Aorta (tissue), 5 donors: ENCODE measurements around the gene B3GALT4. TPM values are rescaled to one million over a fixed set of nuclear protein-coding genes. Genes with fewer than 3 reads are reported as not detected.

Experiments used
- ATAC-seq: fragments of 200-7000 bp; cut with Tn5 transposase; one replicate; pipeline ENCODE4 v1.9.1; 2022; ENCODE audit warnings: moderate library complexity; ENCODE audit not compliant: low FRiP score
- DNase-seq, 2 donors: peaks; one replicate each; pipeline ENCODE4 v3.0.0-alpha.2; 2020
- H3K27ac ChIP-seq, 2 donors: one replicate each; pipeline ENCODE4 v1.5.1; 2013; ENCODE audit warnings: low read length in 2 of 2, mild to moderate bottlenecking in 2 of 2, moderate library complexity in 2 of 2, control low read depth in 1 of 2, inconsistent platforms in 1 of 2, low read depth in 1 of 2
- H3K27me3 ChIP-seq, 2 donors: one replicate each; pipeline ENCODE4 v1.6.1; 2013; ENCODE audit warnings: control low read depth in 1 of 2, low read length in 1 of 2, mild to moderate bottlenecking in 1 of 2, moderate library complexity in 1 of 2; ENCODE audit not compliant: insufficient read depth in 2 of 2, control insufficient read depth in 1 of 2
- H3K36me3 ChIP-seq, 2 donors: one replicate each; pipeline ENCODE4 v1.6.1; 2013; ENCODE audit warnings: control low read depth in 1 of 2, low read length in 1 of 2, mild to moderate bottlenecking in 1 of 2; ENCODE audit not compliant: insufficient read depth in 2 of 2, control insufficient read depth in 1 of 2
- H3K4me1 ChIP-seq, 2 donors: one replicate each; pipeline ENCODE4 v1.6.1; 2013; ENCODE audit warnings: low read length in 2 of 2, control low read depth in 1 of 2, mild to moderate bottlenecking in 1 of 2, moderate library complexity in 1 of 2; ENCODE audit not compliant: insufficient read depth in 2 of 2, control insufficient read depth in 1 of 2
- H3K4me3 ChIP-seq, 2 donors: one replicate each; pipeline ENCODE4 v1.5.1; 2013; ENCODE audit warnings: low read length in 2 of 2, control low read depth in 1 of 2, mild to moderate bottlenecking in 1 of 2
- H3K9me3 ChIP-seq: one replicate; pipeline ENCODE4 v1.6.1; 2013; ENCODE audit warnings: mild to moderate bottlenecking, low read length; ENCODE audit not compliant: control insufficient read depth
- WGBS, 2 donors: extraction: QIAGEN DNeasy Blood & Tissue Kit; methylation state at CpG; one replicate each; pipeline ENCODE4 v1.1.7; 2013; 5-methylcytosine and 5-hydroxymethylcytosine counted together
- intact Hi-C, 2 donors: fragments of 100-400 bp; cut with DNase I; formaldehyde crosslinking; loops; one replicate each; pipeline versions ENCODE4 v1.14.2 to v1.15.0; 2022
- microRNA-seq, 2 donors: library from miRNA; unstranded; fragments of <30 nt; microRNA quantifications; one replicate each; pipeline ENCODE4 v1.2.0, GENCODE V29; 2020
- polyA plus RNA-seq, 2 donors: library from polyadenylated mRNA; stranded (reverse); fragments of 200-250 nt; gene quantifications; one replicate each; pipeline ENCODE4 v1.2.3, GENCODE V29; 2013
- total RNA-seq, 2 donors: library from RNA; stranded (reverse); fragmentation: NEBNext Ultra II Directional; extraction: Animal tissue kit (Norgen Biotek cat#: 25700); gene quantifications; one replicate each; pipeline ENCODE4 v1.2.1, GENCODE V29; 2021
- donor health status: healthy with polysubstance abuse.
- donor health status: Bipolar disorder and iron deficiency.
- donor health status: DM: no; HTN: no; CAD: no.
- donor health status: DM: no; HTN: no; CAD: no.
- donor health status: DM: yes; HTN: yes; CAD: no.

B3GALT4 gene
- total and polyA plus RNA-seq, 4 donors: 8.3 to 17.0 (median 13.5) TPM

DNA sequence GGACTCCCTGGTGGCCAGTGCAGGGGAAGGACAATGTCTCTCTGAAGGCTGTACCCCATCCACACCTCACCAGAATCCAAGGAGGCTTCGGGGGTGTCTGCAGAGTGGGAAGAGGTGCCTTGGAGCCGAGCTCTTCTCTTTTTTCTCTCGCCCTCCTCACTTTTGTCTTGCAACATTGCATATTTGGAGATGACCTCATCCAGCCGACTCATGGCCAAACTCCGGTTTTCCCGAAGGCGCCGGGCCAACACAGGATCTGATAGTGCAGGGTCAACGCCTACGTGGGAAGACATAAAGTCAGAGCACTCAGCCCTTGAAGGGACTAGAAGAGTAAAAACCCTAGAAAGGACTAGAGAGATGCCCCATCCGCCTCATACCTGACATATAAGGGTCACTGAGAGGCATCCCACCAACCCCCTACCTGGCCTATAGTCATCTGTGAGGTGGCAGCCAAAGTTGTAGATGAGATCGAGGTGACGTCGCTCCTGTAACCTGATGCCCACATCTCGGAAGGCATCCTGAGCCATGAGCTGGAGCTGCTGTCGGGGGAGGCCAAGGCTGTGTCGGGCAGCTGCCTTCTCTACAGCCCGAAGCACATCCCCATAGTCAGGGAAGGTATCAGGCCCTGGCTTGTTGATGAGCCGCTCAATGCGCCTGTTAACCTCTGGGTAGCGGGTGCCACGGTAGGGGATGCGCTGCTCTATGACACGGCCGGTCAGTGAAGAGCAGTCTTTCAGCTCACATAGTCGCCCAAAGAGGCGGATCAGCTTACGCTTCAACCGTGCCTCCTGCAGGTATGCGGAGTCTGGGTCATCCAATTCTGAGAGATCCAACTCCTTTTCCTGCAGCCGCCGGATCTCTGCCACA, 43.6 kb downstream of the B3GALT4 start:
- intact Hi-C loops: loop anchor here in 1 of 2 donors (2.0 kb wide), 1 partner anchor 96 kb away; no protein-coding TSS in a partner anchor
- peak; percentile 89 to 91 for DNase-seq
- Histone ChIP-seq H3K27ac (peak overlapping the region; percentile 16 to 28), H3K36me3 (peaks cover 0 to 2% of the 10 kb centered on the region in 2 donors), H3K4me3 (no peak overlapping the region), H3K9me3 (no peaks in the 10 kb centered on the region), H3K27me3 (no peaks in the 10 kb centered on the region), H3K4me1 (peaks cover 0 to 4% of the 10 kb centered on the region in 2 donors)
- ATAC-seq: no peak
- 58 to 62% methylated on average over 32 of the region's 32 CpGs for WGBS, 2 donors

DNA sequence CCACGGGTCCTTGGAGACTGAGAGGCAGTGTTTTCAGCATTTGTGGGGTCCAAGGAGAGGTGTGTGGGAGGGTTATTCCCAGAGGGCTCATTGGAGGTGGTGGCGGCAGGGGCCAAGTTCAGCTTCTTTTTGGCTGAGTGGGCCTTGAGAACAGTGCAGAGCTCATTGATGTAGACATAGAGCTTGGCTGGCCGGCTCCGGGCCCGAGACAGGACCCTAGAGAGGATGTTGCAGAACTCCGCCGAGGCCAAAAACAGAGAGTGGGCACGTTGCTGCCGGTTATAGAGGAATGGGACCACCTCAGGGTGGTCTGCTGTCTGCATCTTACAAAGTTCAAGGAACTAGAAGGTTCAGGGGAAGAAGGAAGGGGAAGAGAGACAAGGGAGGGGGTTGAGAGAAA, 44.3 kb downstream of the B3GALT4 start:
- no peak overlapping the region for H3K27ac ChIP-seq
- intact Hi-C loops: loop anchor here in 1 of 2 donors (2.0 kb wide), 1 partner anchor 96 kb away; no protein-coding TSS in a partner anchor

DNA sequence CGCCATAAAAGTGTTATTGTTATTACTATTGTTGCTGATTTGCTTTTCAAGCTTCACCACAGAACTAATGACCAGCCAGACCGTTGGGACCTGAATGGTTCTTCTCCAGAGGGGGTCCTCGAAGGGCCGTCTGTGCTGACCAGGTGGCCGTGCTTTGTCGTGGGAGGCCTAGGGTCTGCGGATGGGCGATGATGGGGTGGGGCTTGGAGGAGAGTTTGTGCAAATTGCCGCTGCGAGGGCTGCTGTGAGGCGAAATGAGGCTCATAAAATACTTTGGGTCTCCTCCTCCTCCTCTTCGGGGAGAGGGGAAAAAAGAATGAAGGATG, 46.7 kb downstream of the B3GALT4 start:
- Histone ChIP-seq H3K4me3 (peak overlapping the region; percentile 43 to 48), H3K36me3 (peaks cover 0 to 2% of the 10 kb centered on the region in 2 donors), H3K27ac (peak overlapping the region in 1 of 2 donors; percentile 41), H3K9me3 (no peaks in the 10 kb centered on the region), H3K4me1 (peaks cover 0 to 4% of the 10 kb centered on the region in 2 donors), H3K27me3 (no peaks in the 10 kb centered on the region)
- DNase-seq (no peak), ATAC-seq (no peak)
- WGBS, 2 donors: 2 to 3% methylated on average over 12 of the region's 12 CpGs
- intact Hi-C loops: no loop called here

More for the DNA sequence above, 44.3 kb downstream of the B3GALT4 start:
- Histone ChIP-seq H3K4me1 (peaks cover 0 to 4% of the 10 kb centered on the region in 2 donors), H3K27me3 (no peaks in the 10 kb centered on the region), H3K36me3 (peaks cover 0 to 2% of the 10 kb centered on the region in 2 donors), H3K4me3 (no peak overlapping the region), H3K9me3 (no peaks in the 10 kb centered on the region)
- DNase-seq (no peak), ATAC-seq (no peak)
- WGBS, 2 donors: 68 to 73% methylated on average over 9 of the region's 9 CpGs

DNA sequence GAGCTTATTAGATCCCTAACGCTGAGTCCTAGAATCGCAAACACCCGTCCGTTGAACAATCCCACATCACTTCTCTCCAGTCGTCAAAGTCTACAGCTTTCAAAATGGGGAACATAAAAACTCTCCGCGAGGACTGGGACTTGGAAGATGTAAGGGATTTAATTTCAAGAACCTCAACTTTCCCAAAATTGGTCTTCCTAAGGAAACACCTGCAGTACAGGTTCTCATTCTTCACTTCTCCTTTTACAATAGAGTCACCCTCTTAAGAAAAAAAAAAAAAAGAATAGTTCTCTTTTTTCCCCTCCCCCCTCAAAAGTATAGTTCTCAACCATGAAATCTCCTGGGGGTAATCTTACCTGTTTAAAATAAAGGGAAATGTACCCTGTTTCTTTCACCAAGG, 47.2 kb downstream of the B3GALT4 start:
- Histone ChIP-seq H3K27ac (no peak overlapping the region), H3K36me3 (peaks cover 0 to 2% of the 10 kb centered on the region in 2 donors), H3K27me3 (no peaks in the 10 kb centered on the region), H3K4me1 (peaks cover 0 to 4% of the 10 kb centered on the region in 2 donors), H3K9me3 (no peaks in the 10 kb centered on the region), H3K4me3 (no peak overlapping the region)
- DNase-seq (no peak), ATAC-seq (no peak)
- intact Hi-C loops: no loop called here
- whole genome bisulfite sequencing, 2 donors: 19 to 32% methylated on average over 7 of the region's 7 CpGs

Small RNAs within 50 kb of the gene (microRNA-seq; reads per million reads assigned to microRNA genes)
- 0 to 0.99 reads per million in 2 donors for gene MIR6834
- gene MIR6873: 0 reads per million in 2 donors

Other genes starting within 250 kb of the B3GALT4 start
- 100 to 1,000 TPM; 122 to 203 TPM for gene HLA-DPA1, start 203.5 kb upstream of the B3GALT4 start, total RNA-seq
- 10 to 100 TPM; 18.6 to 74.9 TPM for gene HLA-DPA1, start 203.5 kb upstream of the B3GALT4 start, polyA plus RNA-seq
- 100 to 1,000 TPM in 1 of 2 donors, 10 to 100 TPM in 1; 98.9 to 215 TPM for gene HLA-DPB1, start 201.1 kb upstream of the B3GALT4 start, total RNA-seq
- 100 to 1,000 TPM in 1 of 2 donors, 10 to 100 TPM in 1; 45.4 to 113 TPM for gene HLA-DPB1, start 201.1 kb upstream of the B3GALT4 start, polyA plus RNA-seq
- gene COL11A2, start 84.7 kb upstream of the B3GALT4 start, total RNA-seq: 1 to 10 TPM; 1.6 to 1.7 TPM
- 1 to 10 TPM in 1 of 2 donors, under 1 TPM in 1; 0.13 to 3.6 TPM for gene COL11A2, start 84.7 kb upstream of the B3GALT4 start, polyA plus RNA-seq
- 10 to 100 TPM; 51.6 to 55.4 TPM for gene RXRB, start 76.5 kb upstream of the B3GALT4 start, total RNA-seq
- 100 to 1,000 TPM in 1 of 2 donors, 10 to 100 TPM in 1; 14.1 to 120 TPM for gene RXRB, start 76.5 kb upstream of the B3GALT4 start, polyA plus RNA-seq
- 10 to 100 TPM; 86.9 to 90.3 TPM for gene SLC39A7, start 76.3 kb upstream of the B3GALT4 start, total RNA-seq
- gene SLC39A7, start 76.3 kb upstream of the B3GALT4 start, polyA plus RNA-seq: 100 to 1,000 TPM in 1 of 2 donors, 10 to 100 TPM in 1; 59.7 to 102 TPM
- gene HSD17B8, start 72.5 kb upstream of the B3GALT4 start, total RNA-seq: 1 to 10 TPM; 2.7 to 4.4 TPM
- 1 to 10 TPM; 4.4 to 8.8 TPM for gene HSD17B8, start 72.5 kb upstream of the B3GALT4 start, polyA plus RNA-seq
- 10 to 100 TPM; 34.1 to 38.1 TPM for gene RING1, start 68.6 kb upstream of the B3GALT4 start, total RNA-seq
- gene RING1, start 68.6 kb upstream of the B3GALT4 start, polyA plus RNA-seq: 10 to 100 TPM; 26.4 to 64.0 TPM
- gene VPS52, start 5.2 kb upstream of the B3GALT4 start, total RNA-seq: 10 to 100 TPM; 32.1 to 51.4 TPM
- gene VPS52, start 5.2 kb upstream of the B3GALT4 start, polyA plus RNA-seq: 10 to 100 TPM; 16.0 to 66.6 TPM
- gene RPS18, start 5.0 kb upstream of the B3GALT4 start, total RNA-seq: 1,000 to 10,000 TPM; 1,497 to 1,720 TPM
- gene RPS18, start 5.0 kb upstream of the B3GALT4 start, polyA plus RNA-seq: 1,000 to 10,000 TPM; 4,066 to 5,431 TPM
- gene WDR46, start 12.1 kb downstream of the B3GALT4 start, total RNA-seq: 10 to 100 TPM; 40.6 TPM
- 100 to 1,000 TPM in 1 of 2 donors, 10 to 100 TPM in 1; 24.5 to 143 TPM for gene WDR46, start 12.1 kb downstream of the B3GALT4 start, polyA plus RNA-seq
- 10 to 100 TPM; 19.8 to 23.7 TPM for gene PFDN6, start 12.5 kb downstream of the B3GALT4 start, total RNA-seq
- gene PFDN6, start 12.5 kb downstream of the B3GALT4 start, polyA plus RNA-seq: 100 to 1,000 TPM in 1 of 2 donors, 10 to 100 TPM in 1; 71.4 to 114 TPM
- gene RGL2, start 21.8 kb downstream of the B3GALT4 start, total RNA-seq: 100 to 1,000 TPM in 1 of 2 donors, 10 to 100 TPM in 1; 71.5 to 107 TPM
- gene RGL2, start 21.8 kb downstream of the B3GALT4 start, polyA plus RNA-seq: 100 to 1,000 TPM in 1 of 2 donors, 10 to 100 TPM in 1; 20.3 to 178 TPM
- gene TAPBP, start 37.0 kb downstream of the B3GALT4 start, total RNA-seq: 100 to 1,000 TPM in 1 of 2 donors, 10 to 100 TPM in 1; 73.9 to 113 TPM
- 10 to 100 TPM; 12.5 to 34.7 TPM for gene TAPBP, start 37.0 kb downstream of the B3GALT4 start, polyA plus RNA-seq
- gene ZBTB22, start 40.6 kb downstream of the B3GALT4 start, total RNA-seq: 10 to 100 TPM; 21.3 TPM
- 10 to 100 TPM in 1 of 2 donors, 1 to 10 TPM in 1; 6.4 to 15.1 TPM for gene ZBTB22, start 40.6 kb downstream of the B3GALT4 start, polyA plus RNA-seq
- gene DAXX, start 45.8 kb downstream of the B3GALT4 start, total RNA-seq: 10 to 100 TPM; 36.6 to 40.7 TPM
- 10 to 100 TPM; 21.5 to 31.5 TPM for gene DAXX, start 45.8 kb downstream of the B3GALT4 start, polyA plus RNA-seq
- 1 to 10 TPM; 1.3 to 2.0 TPM for gene KIFC1, start 114.7 kb downstream of the B3GALT4 start, total RNA-seq
- gene KIFC1, start 114.7 kb downstream of the B3GALT4 start, polyA plus RNA-seq: 1 to 10 TPM in 1 of 2 donors, not detected in 1; 1.5 TPM
- 10 to 100 TPM; 86.4 to 92.8 TPM for gene PHF1, start 133.9 kb downstream of the B3GALT4 start, total RNA-seq
- 100 to 1,000 TPM in 1 of 2 donors, 10 to 100 TPM in 1; 49.8 to 218 TPM for gene PHF1, start 133.9 kb downstream of the B3GALT4 start, polyA plus RNA-seq
- 100 to 1,000 TPM in 1 of 2 donors, 10 to 100 TPM in 1; 89.9 to 111 TPM for gene CUTA, start 141.0 kb downstream of the B3GALT4 start, total RNA-seq
- 100 to 1,000 TPM; 120 to 191 TPM for gene CUTA, start 141.0 kb downstream of the B3GALT4 start, polyA plus RNA-seq
- 10 to 100 TPM; 31.7 to 39.4 TPM for gene SYNGAP1, start 142.9 kb downstream of the B3GALT4 start, total RNA-seq
- gene SYNGAP1, start 142.9 kb downstream of the B3GALT4 start, polyA plus RNA-seq: 10 to 100 TPM in 1 of 2 donors, 1 to 10 TPM in 1; 4.4 to 16.4 TPM
- gene ZBTB9, start 177.5 kb downstream of the B3GALT4 start, total RNA-seq: 1 to 10 TPM; 3.0 to 4.2 TPM
- gene ZBTB9, start 177.5 kb downstream of the B3GALT4 start, polyA plus RNA-seq: 1 to 10 TPM; 1.4 to 1.5 TPM